RCC 7860 (cell line): ENCODE results near the gene CBR4.
A peak's percentile ranks its signal among the peaks of the same experiment; 100 is the strongest.

ENCODE experiments used
- DNase-seq: peaks from one replicate; pipeline ENCODE4 v3.0.0-alpha.2; 2015; ENCODE audit warnings: low spot score
- FAIRE-seq: peaks from 2 replicates; lab custom pipeline; 2012; peaks lifted over from hg19 to GRCh38; lab: Jason Lieb, UNC

CBR4 gene

GRCh38 chr4:169010125-169011023 is at the start of gene CBR4:
Gene CBR4, minus strand, starts transcription at chr4:169010255. Its CDS starts 166 bp downstream, at chr4:169010089.
- FAIRE-seq (peak; percentile 85), DNase-seq (peak; percentile 93)

- FAIRE-seq: no peak
- DNase-seq: no peak
Observed at GRCh38 chr4:169059306-169060211, 49.5 kb upstream of the CBR4 start.

- DNase-seq: no peak
- FAIRE-seq: no peak
Observed at GRCh38 chr4:169058312-169058711, 48.3 kb upstream of the CBR4 start.

- FAIRE-seq (no peak), DNase-seq (no peak)
Observed at GRCh38 chr4:169054879-169055278, 44.8 kb upstream of the CBR4 start.

GRCh38 chr4:169052594-169052945 is 42.5 kb upstream of the CBR4 start:
- FAIRE-seq: no peak

GRCh38 chr4:169051761-169052593 is 41.9 kb upstream of the CBR4 start:
- FAIRE-seq: no peak
- no peak for DNase-seq

More at GRCh38 chr4:169052594-169052945, 42.5 kb upstream of the CBR4 start:
- no peak for DNase-seq

GRCh38 chr4:169050881-169051760 is 41.1 kb upstream of the CBR4 start:
- no peak for FAIRE-seq
- no peak for DNase-seq

GRCh38 chr4:169050284-169050683 is 40.2 kb upstream of the CBR4 start:
- DNase-seq: no peak
- no peak for FAIRE-seq

- FAIRE-seq (no peak), DNase-seq (no peak)
Observed at GRCh38 chr4:169048868-169049414, 38.9 kb upstream of the CBR4 start.

GRCh38 chr4:169047956-169048355 is 37.9 kb upstream of the CBR4 start:
- FAIRE-seq: no peak

GRCh38 chr4:169045862-169046584 is 36.0 kb upstream of the CBR4 start:
- DNase-seq (no peak), FAIRE-seq (no peak)

More at GRCh38 chr4:169047956-169048355, 37.9 kb upstream of the CBR4 start:
- no peak for DNase-seq

- DNase-seq (no peak), FAIRE-seq (no peak)
Observed at GRCh38 chr4:169044714-169045447, 34.8 kb upstream of the CBR4 start.

- FAIRE-seq: no peak
- no peak for DNase-seq
Observed at GRCh38 chr4:169042608-169043007, 32.6 kb upstream of the CBR4 start.

- DNase-seq: no peak
- no peak for FAIRE-seq
Observed at GRCh38 chr4:169040559-169041261, 30.7 kb upstream of the CBR4 start.

GRCh38 chr4:169039251-169039954 is 29.3 kb upstream of the CBR4 start:
- DNase-seq (no peak), FAIRE-seq (no peak)

- DNase-seq: no peak
- no peak for FAIRE-seq
Observed at GRCh38 chr4:169037506-169037905, 27.5 kb upstream of the CBR4 start.
